ENCODE data around the gene ZBED1. TPM values are rescaled to one million over a fixed set of nuclear protein-coding genes. Genes with fewer than 3 reads are reported as not detected.

Gene ZBED1
- total and polyA plus RNA-seq, 2 experiments from 2014 or later = 16.1 to 43.8 TPM

GRCh38 chrX:2484256-2484655 is 16.5 kb downstream of the ZBED1 start:
- Histone ChIP-seq H4K20me1 (replicated peaks; ENCODE audit: insufficient read depth) (no peaks in the 10 kb centered on the region; the same call in 1 of the 2 replicates), H3K4me2 (peak overlapping the region; percentile 71), H3K9me2 (ENCODE audit: insufficient read depth) (no peaks in the 10 kb centered on the region; the same call in 1 of the 2 replicates), H3K4me3 (peak overlapping the region; percentile 26; the same call in 1 of the 2 replicates), H3K79me2 (replicated peaks; ENCODE audit: insufficient read depth) (peaks cover 86% of the 10 kb centered on the region), H2AFZ (no peak overlapping the region; the same call in 1 of the 2 replicates), H3K4me1 (ENCODE audit: insufficient read depth) (peaks cover 15% of the 10 kb centered on the region), H3K27ac (ENCODE audit: low read depth) (peak overlapping the region; percentile 94), H3K27me3 (ENCODE audit: insufficient read depth) (no peaks in the 10 kb centered on the region), H3F3A (replicated peaks; ENCODE audit: low read depth) (peaks cover 18% of the 10 kb centered on the region; the same call in 1 of the 2 replicates), H3K36me3 (ENCODE audit: insufficient read depth) (no peaks in the 10 kb centered on the region)
- Mint-ChIP-seq H3K4me3 (peak overlapping the region; percentile 37; the same call in 2 of the 3 replicates), H3K4me1 (peaks cover 33% of the 10 kb centered on the region), H3K27me3 (ENCODE audit: insufficient read depth, low read depth, poor library complexity) (peaks cover 20% of the 10 kb centered on the region), H3K36me3 (ENCODE audit: low read depth) (peaks cover 52% of the 10 kb centered on the region), H3K27ac (peak overlapping the region; percentile 89), H3K9me3 (peaks cover 9% of the 10 kb centered on the region)
- ATAC-seq (peak; percentile 9; the same call in 1 of the 3 replicates), DNase-seq (ENCODE audit: low spot score) (no peak)
- TF ChIP-seq REST (IDR thresholded peaks at IDR 0.05; ENCODE audit: unreplicated experiment) = no peak
- TF ChIP-seq ZNF331 (CRISPR knock-in tag; IDR thresholded peaks at IDR 0.05; ENCODE audit: low read depth) = no peak
- no peak for TF ChIP-seq CREB1 (CRISPR knock-in tag; IDR thresholded peaks at IDR 0.05; ENCODE audit: low read depth)
- no peak for TF ChIP-seq EZH2phosphoT487 (IDR thresholded peaks at IDR 0.05; ENCODE audit: unreplicated experiment)
- TF ChIP-seq JUNB (IDR thresholded peaks at IDR 0.05; ENCODE audit: unreplicated experiment) = no peak
- TF ChIP-seq EZH2 (IDR thresholded peaks at IDR 0.05; ENCODE audit: low read depth, unreplicated experiment) = no peak
- TF ChIP-seq CTCF (conservative IDR thresholded peaks at IDR 0.05; ENCODE audit: low read depth in 2 of 2) = no peak
- no peak for TF ChIP-seq STAT1 (IDR thresholded peaks at IDR 0.05; ENCODE audit: unreplicated experiment)
- no peak for TF ChIP-seq NANOG (IDR thresholded peaks at IDR 0.05; ENCODE audit: borderline replicate concordance)
- no peak for TF ChIP-seq POLR2AphosphoS5 (IDR thresholded peaks at IDR 0.05; ENCODE audit: low read depth)
- no peak for TF ChIP-seq ETS1 (IDR thresholded peaks at IDR 0.05)
- no peak for TF ChIP-seq ZNF462 (CRISPR knock-in tag; IDR thresholded peaks at IDR 0.05)
- TF ChIP-seq ZNF114 (CRISPR knock-in tag; IDR thresholded peaks at IDR 0.05) = no peak

All from GM23338 (cell line).